ENCODE measurements around the gene RHBDL3. TPM values are rescaled to one million over a fixed set of nuclear protein-coding genes. Genes with fewer than 3 reads are reported as not detected.

Gene RHBDL3
- total and polyA plus RNA-seq, 2 of the 8 experiments (the other 6 are each of a cell fraction or from before 2014, with no cell fraction given), result 9.6 to 12.2 TPM

DNA sequence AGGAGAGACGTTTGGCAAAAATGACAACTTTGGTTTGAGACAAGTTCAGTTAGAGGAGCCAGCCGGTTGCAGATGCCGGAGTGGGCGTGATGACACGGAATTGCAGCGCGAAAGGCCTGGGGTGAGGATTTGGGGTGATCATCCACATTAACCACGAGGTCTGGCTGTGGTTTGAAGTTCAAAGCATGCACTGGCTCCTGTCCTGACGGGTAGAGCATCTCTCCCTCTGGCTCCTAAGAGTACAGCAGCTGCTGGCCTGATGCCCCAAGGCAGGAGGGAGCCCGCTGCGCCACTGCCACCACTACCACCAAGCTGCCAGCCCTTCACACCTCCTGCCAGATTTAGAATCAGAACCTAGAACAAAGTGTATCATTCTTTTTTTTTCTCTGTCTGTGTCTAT, 3.7 kb downstream of the RHBDL3 start (continued):
- TF ChIP-seq, protein P1, sequence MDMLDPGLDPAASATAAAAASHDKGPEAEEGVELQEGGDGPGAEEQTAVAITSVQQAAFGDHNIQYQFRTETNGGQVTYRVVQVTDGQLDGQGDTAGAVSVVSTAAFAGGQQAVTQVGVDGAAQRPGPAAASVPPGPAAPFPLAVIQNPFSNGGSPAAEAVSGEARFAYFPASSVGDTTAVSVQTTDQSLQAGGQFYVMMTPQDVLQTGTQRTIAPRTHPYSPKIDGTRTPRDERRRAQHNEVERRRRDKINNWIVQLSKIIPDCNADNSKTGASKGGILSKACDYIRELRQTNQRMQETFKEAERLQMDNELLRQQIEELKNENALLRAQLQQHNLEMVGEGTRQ (IDR thresholded peaks at IDR 0.05; ENCODE audit: low read length), result no peak
- no peak for TF ChIP-seq KDM4A (IDR thresholded peaks at IDR 0.05; ENCODE audit: low read depth, low read length, severe bottlenecking)
